Measurements from ENCODE around the gene ACTL8. TPM values are rescaled to one million over a fixed set of nuclear protein-coding genes. Genes with fewer than 3 reads are reported as not detected.

ACTL8 gene
- total and polyA plus RNA-seq, 2 experiments from 2014 or later = 0.38 to 0.71 TPM

DNA sequence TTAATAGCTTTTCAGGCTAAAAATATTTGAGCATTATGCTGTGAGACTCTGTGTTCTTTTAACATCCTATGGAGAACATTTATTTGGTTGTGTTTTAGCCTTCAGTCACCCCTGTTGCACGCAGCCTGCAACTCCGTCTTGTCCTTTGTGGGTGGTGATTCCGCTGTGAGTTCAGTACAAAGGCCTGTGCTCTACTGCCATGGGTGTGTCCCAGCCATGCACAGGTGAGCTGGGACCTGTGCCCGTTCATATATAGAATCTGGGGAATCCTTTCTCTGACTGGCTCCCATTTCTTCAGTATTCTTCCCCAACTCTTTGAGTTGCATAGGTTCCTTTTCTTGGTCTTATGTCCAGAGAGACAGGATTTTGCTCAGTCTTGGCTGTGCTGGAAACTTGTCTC is 61.4 kb downstream of the ACTL8 start:
- H3K4me1 Mint-ChIP-seq = no peaks in the 10 kb centered on the region
- H3K4me1 ChIP-seq (ENCODE audit: insufficient read depth) = no peaks in the 10 kb centered on the region

More for the DNA sequence above, 61.4 kb downstream of the ACTL8 start:
- H3K4me3 ChIP-seq = no peak overlapping the region
- Mint-ChIP-seq H3K27ac (no peak overlapping the region), H3K27me3 (ENCODE audit: insufficient read depth, low read depth, poor library complexity) (peaks cover 5% of the 10 kb centered on the region), H3K4me3 (no peak overlapping the region), H3K9me3 (no peaks in the 10 kb centered on the region), H3K36me3 (ENCODE audit: low read depth) (no peaks in the 10 kb centered on the region)
- DNase-seq (ENCODE audit: low spot score) (no peak), ATAC-seq (no peak)
- no peak overlapping the region for H2AFZ ChIP-seq
- no peaks in the 10 kb centered on the region; the same call in 1 of the 2 replicates for H3K9me2 ChIP-seq (ENCODE audit: insufficient read depth)
- H3K79me2 ChIP-seq (replicated peaks; ENCODE audit: insufficient read depth) = no peaks in the 10 kb centered on the region
- no peaks in the 10 kb centered on the region for H3F3A ChIP-seq (replicated peaks; ENCODE audit: low read depth)
- H3K27me3 ChIP-seq (ENCODE audit: insufficient read depth) = no peaks in the 10 kb centered on the region
- H3K27ac ChIP-seq (ENCODE audit: low read depth) = no peak overlapping the region
- H3K4me2 ChIP-seq = no peak overlapping the region
- H3K36me3 ChIP-seq (ENCODE audit: insufficient read depth) = no peaks in the 10 kb centered on the region
- no peaks in the 10 kb centered on the region for H4K20me1 ChIP-seq (replicated peaks; ENCODE audit: insufficient read depth)
- TF ChIP-seq, protein P1, sequence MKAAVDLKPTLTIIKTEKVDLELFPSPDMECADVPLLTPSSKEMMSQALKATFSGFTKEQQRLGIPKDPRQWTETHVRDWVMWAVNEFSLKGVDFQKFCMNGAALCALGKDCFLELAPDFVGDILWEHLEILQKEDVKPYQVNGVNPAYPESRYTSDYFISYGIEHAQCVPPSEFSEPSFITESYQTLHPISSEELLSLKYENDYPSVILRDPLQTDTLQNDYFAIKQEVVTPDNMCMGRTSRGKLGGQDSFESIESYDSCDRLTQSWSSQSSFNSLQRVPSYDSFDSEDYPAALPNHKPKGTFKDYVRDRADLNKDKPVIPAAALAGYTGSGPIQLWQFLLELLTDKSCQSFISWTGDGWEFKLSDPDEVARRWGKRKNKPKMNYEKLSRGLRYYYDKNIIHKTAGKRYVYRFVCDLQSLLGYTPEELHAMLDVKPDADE (IDR thresholded peaks at IDR 0.05) = no peak
- TF ChIP-seq, protein P2, sequence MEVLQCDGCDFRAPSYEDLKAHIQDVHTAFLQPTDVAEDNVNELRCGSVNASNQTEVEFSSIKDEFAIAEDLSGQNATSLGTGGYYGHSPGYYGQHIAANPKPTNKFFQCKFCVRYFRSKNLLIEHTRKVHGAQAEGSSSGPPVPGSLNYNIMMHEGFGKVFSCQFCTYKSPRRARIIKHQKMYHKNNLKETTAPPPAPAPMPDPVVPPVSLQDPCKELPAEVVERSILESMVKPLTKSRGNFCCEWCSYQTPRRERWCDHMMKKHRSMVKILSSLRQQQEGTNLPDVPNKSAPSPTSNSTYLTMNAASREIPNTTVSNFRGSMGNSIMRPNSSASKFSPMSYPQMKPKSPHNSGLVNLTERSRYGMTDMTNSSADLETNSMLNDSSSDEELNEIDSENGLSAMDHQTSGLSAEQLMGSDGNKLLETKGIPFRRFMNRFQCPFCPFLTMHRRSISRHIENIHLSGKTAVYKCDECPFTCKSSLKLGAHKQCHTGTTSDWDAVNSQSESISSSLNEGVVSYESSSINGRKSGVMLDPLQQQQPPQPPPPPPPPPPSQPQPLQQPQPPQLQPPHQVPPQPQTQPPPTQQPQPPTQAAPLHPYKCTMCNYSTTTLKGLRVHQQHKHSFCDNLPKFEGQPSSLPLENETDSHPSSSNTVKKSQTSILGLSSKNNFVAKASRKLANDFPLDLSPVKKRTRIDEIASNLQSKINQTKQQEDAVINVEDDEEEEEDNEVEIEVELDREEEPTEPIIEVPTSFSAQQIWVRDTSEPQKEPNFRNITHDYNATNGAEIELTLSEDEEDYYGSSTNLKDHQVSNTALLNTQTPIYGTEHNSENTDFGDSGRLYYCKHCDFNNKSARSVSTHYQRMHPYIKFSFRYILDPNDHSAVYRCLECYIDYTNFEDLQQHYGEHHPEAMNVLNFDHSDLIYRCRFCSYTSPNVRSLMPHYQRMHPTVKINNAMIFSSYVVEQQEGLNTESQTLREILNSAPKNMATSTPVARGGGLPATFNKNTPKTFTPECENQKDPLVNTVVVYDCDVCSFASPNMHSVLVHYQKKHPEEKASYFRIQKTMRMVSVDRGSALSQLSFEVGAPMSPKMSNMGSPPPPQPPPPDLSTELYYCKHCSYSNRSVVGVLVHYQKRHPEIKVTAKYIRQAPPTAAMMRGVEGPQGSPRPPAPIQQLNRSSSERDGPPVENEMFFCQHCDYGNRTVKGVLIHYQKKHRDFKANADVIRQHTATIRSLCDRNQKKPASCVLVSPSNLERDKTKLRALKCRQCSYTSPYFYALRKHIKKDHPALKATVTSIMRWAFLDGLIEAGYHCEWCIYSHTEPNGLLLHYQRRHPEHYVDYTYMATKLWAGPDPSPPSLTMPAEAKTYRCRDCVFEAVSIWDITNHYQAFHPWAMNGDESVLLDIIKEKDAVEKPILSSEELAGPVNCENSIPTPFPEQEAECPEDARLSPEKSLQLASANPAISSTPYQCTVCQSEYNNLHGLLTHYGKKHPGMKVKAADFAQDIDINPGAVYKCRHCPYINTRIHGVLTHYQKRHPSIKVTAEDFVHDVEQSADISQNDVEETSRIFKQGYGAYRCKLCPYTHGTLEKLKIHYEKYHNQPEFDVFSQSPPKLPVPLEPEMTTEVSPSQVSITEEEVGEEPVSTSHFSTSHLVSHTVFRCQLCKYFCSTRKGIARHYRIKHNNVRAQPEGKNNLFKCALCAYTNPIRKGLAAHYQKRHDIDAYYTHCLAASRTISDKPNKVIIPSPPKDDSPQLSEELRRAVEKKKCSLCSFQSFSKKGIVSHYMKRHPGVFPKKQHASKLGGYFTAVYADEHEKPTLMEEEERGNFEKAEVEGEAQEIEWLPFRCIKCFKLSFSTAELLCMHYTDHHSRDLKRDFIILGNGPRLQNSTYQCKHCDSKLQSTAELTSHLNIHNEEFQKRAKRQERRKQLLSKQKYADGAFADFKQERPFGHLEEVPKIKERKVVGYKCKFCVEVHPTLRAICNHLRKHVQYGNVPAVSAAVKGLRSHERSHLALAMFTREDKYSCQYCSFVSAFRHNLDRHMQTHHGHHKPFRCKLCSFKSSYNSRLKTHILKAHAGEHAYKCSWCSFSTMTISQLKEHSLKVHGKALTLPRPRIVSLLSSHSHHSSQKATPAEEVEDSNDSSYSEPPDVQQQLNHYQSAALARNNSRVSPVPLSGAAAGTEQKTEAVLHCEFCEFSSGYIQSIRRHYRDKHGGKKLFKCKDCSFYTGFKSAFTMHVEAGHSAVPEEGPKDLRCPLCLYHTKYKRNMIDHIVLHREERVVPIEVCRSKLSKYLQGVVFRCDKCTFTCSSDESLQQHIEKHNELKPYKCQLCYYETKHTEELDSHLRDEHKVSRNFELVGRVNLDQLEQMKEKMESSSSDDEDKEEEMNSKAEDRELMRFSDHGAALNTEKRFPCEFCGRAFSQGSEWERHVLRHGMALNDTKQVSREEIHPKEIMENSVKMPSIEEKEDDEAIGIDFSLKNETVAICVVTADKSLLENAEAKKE (CRISPR knock-in tag; IDR thresholded peaks at IDR 0.05) = no peak
- TF ChIP-seq CTCF (conservative IDR thresholded peaks at IDR 0.05; ENCODE audit: low read depth in 2 of 2) (no peak), ZNF114 (CRISPR knock-in tag; IDR thresholded peaks at IDR 0.05) (no peak), ZNF331 (CRISPR knock-in tag; IDR thresholded peaks at IDR 0.05; ENCODE audit: low read depth) (no peak), CREB1 (CRISPR knock-in tag; IDR thresholded peaks at IDR 0.05; ENCODE audit: low read depth) (no peak), STAT1 (IDR thresholded peaks at IDR 0.05; ENCODE audit: unreplicated experiment) (no peak)
